ENCODE data around the gene JOSD2. TPM values are rescaled to one million over a fixed set of nuclear protein-coding genes. Genes with fewer than 3 reads are reported as not detected.

JOSD2 gene
- total RNA-seq, 1 experiment from 2014 or later = 5.4 TPM

DNA sequence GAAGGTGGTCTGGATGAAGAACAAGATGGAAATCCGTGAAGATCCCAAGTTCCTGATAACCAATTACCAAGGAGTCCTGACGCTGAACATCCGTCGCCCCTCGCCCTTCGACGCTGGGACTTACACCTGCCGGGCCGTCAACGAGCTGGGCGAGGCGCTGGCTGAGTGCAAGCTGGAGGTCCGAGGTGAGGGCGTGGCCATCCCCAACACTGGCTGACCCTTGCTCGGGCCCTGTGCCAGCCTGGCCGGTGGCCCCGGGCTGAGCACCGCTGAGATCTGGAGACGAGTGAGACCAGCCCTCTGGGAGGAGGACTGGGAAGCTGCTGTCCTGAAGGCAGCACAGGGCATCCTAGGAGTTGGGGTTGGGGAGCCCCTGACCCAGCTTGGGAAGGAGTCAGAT is 46.6 kb downstream of the JOSD2 start:
- Histone ChIP-seq H2BK120ac (ENCODE audit: low read depth, low read length, poor library complexity, severe bottlenecking) (no peak overlapping the region), H3K27me3 (ENCODE audit: insufficient read depth, low read length) (no peaks in the 10 kb centered on the region), H2BK15ac (ENCODE audit: low read depth, low read length) (no peak overlapping the region), H2BK5ac (ENCODE audit: insufficient read length, low read length) (no peak overlapping the region), H3K18ac (ENCODE audit: insufficient read length, low read depth, low read length) (no peak overlapping the region), H2AFZ (ENCODE audit: low read length) (no peak overlapping the region), H3K9ac (ENCODE audit: extremely low read depth, insufficient read length, low read length) (no peak overlapping the region), H3K23me2 (ENCODE audit: insufficient read length, low read depth, low read length, poor library complexity, severe bottlenecking) (no peaks in the 10 kb centered on the region), H4K8ac (replicated peaks; ENCODE audit: insufficient read length, low read depth, low read length) (no peak overlapping the region), H3K27ac (ENCODE audit: insufficient read length, low read depth, low read length) (no peak overlapping the region), H3K79me1 (ENCODE audit: insufficient read depth, low read depth, low read length, poor library complexity, severe bottlenecking) (no peaks in the 10 kb centered on the region), H2AK5ac (ENCODE audit: insufficient read length, low read length) (no peak overlapping the region), H3K4ac (ENCODE audit: low read depth, low read length) (no peak overlapping the region), H4K5ac (ENCODE audit: insufficient read length, low read depth, low read length) (no peak overlapping the region), H4K20me1 (ENCODE audit: control insufficient read depth, insufficient read depth, insufficient read length) (no peaks in the 10 kb centered on the region), H3K79me2 (ENCODE audit: insufficient read depth, low read length) (no peaks in the 10 kb centered on the region), H2BK20ac (ENCODE audit: low read depth, low read length, poor library complexity, severe bottlenecking) (no peak overlapping the region), H4K91ac (ENCODE audit: insufficient read length, low read depth, low read length) (no peak overlapping the region), H3K23ac (ENCODE audit: insufficient read length, low read depth, low read length) (no peak overlapping the region), H3K4me2 (ENCODE audit: insufficient read depth, insufficient read length, low read length) (no peak overlapping the region), H3K9me3 (ENCODE audit: control insufficient read depth, low read depth, low read length) (no peaks in the 10 kb centered on the region), H2BK12ac (ENCODE audit: insufficient read length, low read depth, low read length) (no peak overlapping the region), H3T11ph (ENCODE audit: low read length) (no peak overlapping the region), H3K56ac (ENCODE audit: insufficient read length, low read depth, low read length) (no peak overlapping the region), H3K14ac (ENCODE audit: insufficient read depth, low read length) (no peak overlapping the region; the same call in 1 of the 2 replicates), H3K4me1 (ENCODE audit: insufficient read depth, low read length) (no peaks in the 10 kb centered on the region)
- no CpG with 5 or more reads among the region's 19 CpGs for WGBS (ENCODE audit: extremely low coverage, insufficient read length, low lambda C conversion rate)
- H3K36me3 Mint-ChIP-seq (ENCODE audit: insufficient read depth in 1 of 3, low read depth in 3 of 3) = no peaks in the 10 kb centered on the region; a peak in 1 of 7 replicates
- H3K27me3 Mint-ChIP-seq (ENCODE audit: low read depth) = peaks cover 10% of the 10 kb centered on the region
- TF ChIP-seq, protein P1, sequence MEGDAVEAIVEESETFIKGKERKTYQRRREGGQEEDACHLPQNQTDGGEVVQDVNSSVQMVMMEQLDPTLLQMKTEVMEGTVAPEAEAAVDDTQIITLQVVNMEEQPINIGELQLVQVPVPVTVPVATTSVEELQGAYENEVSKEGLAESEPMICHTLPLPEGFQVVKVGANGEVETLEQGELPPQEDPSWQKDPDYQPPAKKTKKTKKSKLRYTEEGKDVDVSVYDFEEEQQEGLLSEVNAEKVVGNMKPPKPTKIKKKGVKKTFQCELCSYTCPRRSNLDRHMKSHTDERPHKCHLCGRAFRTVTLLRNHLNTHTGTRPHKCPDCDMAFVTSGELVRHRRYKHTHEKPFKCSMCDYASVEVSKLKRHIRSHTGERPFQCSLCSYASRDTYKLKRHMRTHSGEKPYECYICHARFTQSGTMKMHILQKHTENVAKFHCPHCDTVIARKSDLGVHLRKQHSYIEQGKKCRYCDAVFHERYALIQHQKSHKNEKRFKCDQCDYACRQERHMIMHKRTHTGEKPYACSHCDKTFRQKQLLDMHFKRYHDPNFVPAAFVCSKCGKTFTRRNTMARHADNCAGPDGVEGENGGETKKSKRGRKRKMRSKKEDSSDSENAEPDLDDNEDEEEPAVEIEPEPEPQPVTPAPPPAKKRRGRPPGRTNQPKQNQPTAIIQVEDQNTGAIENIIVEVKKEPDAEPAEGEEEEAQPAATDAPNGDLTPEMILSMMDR (conservative IDR thresholded peaks at IDR 0.05) = no peak
- H3K4me1 Mint-ChIP-seq = peaks cover 9 to 12% of the 10 kb centered on the region in 2 experiments
- H3K27ac Mint-ChIP-seq = no peak overlapping the region
- no peaks in the 10 kb centered on the region; a peak in 1 of 5 replicates for H3K9me3 Mint-ChIP-seq
- no peak overlapping the region for H3K4me3 Mint-ChIP-seq
- no peak for DNase-seq

All from H9 (cell line).